HAP-1 (cell line): ENCODE data around the gene ELANE.

Experiments
- DNase-seq, 2 experiments: peaks; one replicate each; pipeline ENCODE4 v3.0.0-alpha.2; 2016 to 2020; ENCODE audit warnings: low spot score in 2 of 2
- H3K27me3 ChIP-seq: fragments of 250-450 bp; sonication (Bioruptor Pico); 2 replicates; pipeline ENCODE4 v1.5.1; 2020; ENCODE audit warnings: low read depth, mild to moderate bottlenecking, moderate library complexity
- H3K36me3 ChIP-seq: fragments of 250-450 bp; sonication (Bioruptor Pico); replicated peaks from 2 replicates; pipeline ENCODE4 v1.5.1; 2020; ENCODE audit warnings: mild to moderate bottlenecking
- H3K4me1 ChIP-seq: fragments of 250-450 bp; sonication (Bioruptor Pico); 2 replicates; pipeline ENCODE4 v1.5.1; 2020; ENCODE audit warnings: mild to moderate bottlenecking
- H3K4me3 ChIP-seq: fragments of 250-450 bp; sonication (Bioruptor Pico); 2 replicates; pipeline ENCODE4 v1.5.1; 2020; ENCODE audit warnings: mild to moderate bottlenecking, moderate library complexity
- H3K9me3 ChIP-seq: fragments of 250-450 bp; sonication (Bioruptor Pico); 2 replicates; pipeline ENCODE4 v1.5.1; 2020; ENCODE audit warnings: mild to moderate bottlenecking, moderate library complexity
- in situ Hi-C: fragments of 300-500 bp; cut with MboI; formaldehyde crosslinking; loops from 3 replicates; pipeline ENCODE4 v1.14.3; 2020; ENCODE audit warnings: low sequenced_read_pairs, inconsistent platforms, mixed read lengths

ELANE gene

DNA sequence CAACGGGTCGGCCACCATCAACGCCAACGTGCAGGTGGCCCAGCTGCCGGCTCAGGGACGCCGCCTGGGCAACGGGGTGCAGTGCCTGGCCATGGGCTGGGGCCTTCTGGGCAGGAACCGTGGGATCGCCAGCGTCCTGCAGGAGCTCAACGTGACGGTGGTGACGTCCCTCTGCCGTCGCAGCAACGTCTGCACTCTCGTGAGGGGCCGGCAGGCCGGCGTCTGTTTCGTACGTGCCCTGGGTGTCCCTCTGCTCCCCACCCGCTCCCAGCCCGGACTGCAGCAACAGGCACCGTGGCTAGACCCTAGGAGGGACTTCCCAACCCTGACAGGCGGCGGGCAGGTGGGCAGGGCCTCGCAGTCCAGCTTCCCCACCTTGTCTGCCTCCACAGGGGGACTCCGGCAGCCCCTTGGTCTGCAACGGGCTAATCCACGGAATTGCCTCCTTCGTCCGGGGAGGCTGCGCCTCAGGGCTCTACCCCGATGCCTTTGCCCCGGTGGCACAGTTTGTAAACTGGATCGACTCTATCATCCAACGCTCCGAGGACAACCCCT is 3.5 kb downstream of the ELANE start:
- H3K9me3 ChIP-seq, result no peaks in the 10 kb centered on the region
- no peaks in the 10 kb centered on the region for H3K27me3 ChIP-seq
- in situ Hi-C loops, result no loop called here
- H3K4me3 ChIP-seq, result no peak overlapping the region
- H3K36me3 ChIP-seq, result no peaks in the 10 kb centered on the region
- peaks cover 10% of the 10 kb centered on the region for H3K4me1 ChIP-seq
- DNase-seq, result no peak

DNA sequence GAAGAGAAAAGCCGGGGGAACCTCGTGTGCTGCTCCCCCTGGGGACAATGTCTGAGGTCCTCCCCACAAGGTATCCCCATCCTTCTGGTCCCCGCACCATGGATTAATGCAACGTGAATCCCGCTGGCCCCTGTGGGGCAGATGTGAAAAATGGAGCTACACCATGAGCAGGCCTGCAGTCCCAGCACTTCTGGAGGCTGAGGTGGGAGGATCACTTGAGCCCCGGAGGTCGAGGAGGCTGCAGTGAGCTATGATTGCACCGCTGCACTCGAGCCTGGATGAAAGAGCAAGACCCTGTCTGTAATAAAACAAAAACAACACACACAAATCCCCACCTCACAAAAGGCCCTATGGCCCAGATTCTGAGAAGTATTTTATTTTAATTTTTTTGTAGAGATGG is 6.2 kb downstream of the ELANE start:
- no peak for DNase-seq
- H3K4me1 ChIP-seq, result peaks cover 12% of the 10 kb centered on the region
- in situ Hi-C loops, result no loop called here
- H3K36me3 ChIP-seq, result peaks cover 4% of the 10 kb centered on the region; the same call in 1 of the 2 replicates
- H3K9me3 ChIP-seq, result no peaks in the 10 kb centered on the region
- no peaks in the 10 kb centered on the region for H3K27me3 ChIP-seq
- no peak overlapping the region for H3K4me3 ChIP-seq

DNA sequence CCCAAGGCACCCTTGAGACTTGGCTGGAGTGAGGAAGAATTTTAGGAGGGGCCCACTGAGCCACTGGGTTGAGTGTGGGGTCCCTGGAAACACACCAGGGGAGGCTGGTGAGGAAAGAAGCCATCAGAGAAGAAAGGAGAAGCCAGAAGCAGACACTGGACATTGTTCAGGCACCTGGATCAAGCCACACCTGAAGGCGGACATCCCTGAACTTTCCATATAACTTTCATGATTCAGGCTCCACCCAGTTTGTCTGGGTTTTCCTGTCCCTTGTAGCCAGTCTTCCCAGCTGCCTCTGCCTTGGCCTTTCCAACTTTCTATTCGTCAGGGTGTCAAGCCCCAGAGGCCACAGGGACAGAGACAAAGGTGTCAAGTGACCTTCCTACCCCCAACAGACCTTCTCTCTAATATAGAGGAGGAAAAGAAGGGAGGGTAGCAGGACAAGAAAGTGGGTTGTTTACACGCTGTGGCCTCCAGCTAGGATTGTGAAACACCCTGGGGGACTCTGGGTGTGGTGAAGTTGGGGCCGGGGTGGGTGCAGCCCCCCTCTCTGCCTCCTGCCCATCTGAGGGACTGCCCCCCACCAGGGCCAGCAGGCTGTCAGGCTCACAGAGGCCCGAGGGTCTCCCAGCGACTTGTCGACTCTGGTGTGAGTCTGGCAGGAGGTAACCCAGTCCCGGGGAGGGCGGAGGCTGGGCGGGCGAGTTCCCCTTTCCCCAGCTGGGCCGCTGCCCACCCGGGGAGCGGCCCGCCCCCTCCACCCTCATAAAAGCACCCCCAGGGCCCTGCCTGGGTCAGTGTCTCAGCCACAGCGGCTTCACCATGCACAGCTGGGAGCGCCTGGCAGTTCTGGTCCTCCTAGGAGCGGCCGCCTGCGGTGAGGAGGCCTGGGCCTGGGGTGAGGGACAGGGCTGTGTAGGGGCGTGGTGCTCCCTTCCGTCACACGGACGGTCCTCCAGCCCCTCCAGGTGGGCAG is 7.1 kb downstream of the ELANE start, which contains the start of gene CFD:
CFD (plus strand) TSS at position 797 of the 976 bp plus-strand sequence; CDS start at position 823, 26 bp downstream.
- no peaks in the 10 kb centered on the region for H3K9me3 ChIP-seq
- peaks cover 4% of the 10 kb centered on the region; the same call in 1 of the 2 replicates for H3K36me3 ChIP-seq
- H3K4me3 ChIP-seq, result peak within 1 kb of the TSS; percentile 49
- no peak for DNase-seq
- in situ Hi-C loops, result no loop called here
- no peaks in the 10 kb centered on the region for H3K27me3 ChIP-seq
- peaks cover 12% of the 10 kb centered on the region for H3K4me1 ChIP-seq

DNA sequence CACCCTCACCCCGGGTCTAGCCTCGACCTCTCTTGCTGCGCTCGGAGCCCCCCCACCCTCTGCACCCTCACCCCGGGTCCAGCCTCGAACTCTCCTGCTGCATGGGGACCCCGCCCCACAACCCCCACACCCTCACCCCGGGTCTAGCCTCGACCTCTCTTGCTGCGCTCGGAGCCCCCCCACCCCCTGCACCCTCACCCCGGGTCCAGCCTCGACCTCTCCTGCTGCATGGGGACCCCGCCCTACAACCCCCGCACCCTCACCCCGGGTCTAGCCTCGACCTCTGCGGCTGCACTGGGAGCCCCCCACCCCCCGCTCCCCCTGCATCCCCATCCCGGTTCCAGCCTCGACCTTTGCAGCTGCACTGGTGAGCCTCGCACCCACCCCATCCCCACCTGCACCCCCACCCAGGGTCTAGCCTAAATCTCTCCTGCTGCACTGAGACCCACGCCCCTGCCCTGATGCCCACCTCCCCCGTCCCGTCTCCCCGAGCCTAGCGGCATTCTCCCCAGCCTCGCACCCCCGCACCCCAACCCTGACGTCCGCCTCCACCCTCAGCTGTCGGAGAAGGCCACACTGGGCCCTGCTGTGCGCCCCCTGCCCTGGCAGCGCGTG is 9.1 kb downstream of the ELANE start:
- peaks cover 11% of the 10 kb centered on the region; the same call in 1 of the 2 replicates for H3K36me3 ChIP-seq
- H3K9me3 ChIP-seq, result no peaks in the 10 kb centered on the region
- in situ Hi-C loops, result no loop called here
- peaks cover 12% of the 10 kb centered on the region for H3K4me1 ChIP-seq
- DNase-seq, result no peak
- no peaks in the 10 kb centered on the region for H3K27me3 ChIP-seq
- H3K4me3 ChIP-seq, result peak overlapping the region; percentile 49

DNA sequence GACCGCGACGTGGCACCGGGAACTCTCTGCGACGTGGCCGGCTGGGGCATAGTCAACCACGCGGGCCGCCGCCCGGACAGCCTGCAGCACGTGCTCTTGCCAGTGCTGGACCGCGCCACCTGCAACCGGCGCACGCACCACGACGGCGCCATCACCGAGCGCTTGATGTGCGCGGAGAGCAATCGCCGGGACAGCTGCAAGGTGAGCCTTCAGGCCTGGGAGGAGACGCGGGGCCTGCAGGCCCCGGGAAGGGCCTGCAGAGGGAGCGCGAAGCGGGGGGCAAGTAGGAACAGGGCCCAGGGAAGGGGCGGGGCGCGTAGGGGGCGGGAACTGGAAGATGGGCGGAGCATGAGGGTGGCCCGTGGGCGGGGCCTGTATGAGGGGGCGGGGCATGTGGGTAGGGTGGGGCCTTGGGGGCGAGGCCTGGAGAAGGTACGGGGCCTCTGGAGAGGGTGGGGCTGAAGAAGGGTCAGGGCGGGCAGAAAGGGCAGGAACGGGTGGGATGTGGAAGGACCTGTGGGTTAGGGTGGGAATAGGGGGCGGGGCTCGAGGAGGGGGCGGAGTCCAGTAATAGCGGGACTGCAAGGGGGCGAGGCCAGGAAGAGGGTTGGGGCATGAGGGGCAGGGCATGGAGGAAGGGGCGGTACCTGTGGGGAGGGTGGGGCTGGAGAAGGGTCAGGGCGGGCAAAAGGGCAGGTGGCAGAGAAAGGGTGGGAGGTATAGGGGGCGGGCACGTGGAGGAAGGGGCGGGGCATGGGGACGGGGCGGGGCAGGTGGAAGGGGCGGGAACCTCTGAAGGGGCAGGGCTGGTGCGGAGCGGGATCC is 9.9 kb downstream of the ELANE start:
- Histone ChIP-seq H3K4me1 (peaks cover 12% of the 10 kb centered on the region), H3K9me3 (no peaks in the 10 kb centered on the region), H3K36me3 (peaks cover 11% of the 10 kb centered on the region; the same call in 1 of the 2 replicates), H3K27me3 (no peaks in the 10 kb centered on the region), H3K4me3 (peak overlapping the region; percentile 10; the same call in 1 of the 2 replicates)
- in situ Hi-C loops, result no loop called here
- peak; percentile 56 to 92 for DNase-seq

DNA sequence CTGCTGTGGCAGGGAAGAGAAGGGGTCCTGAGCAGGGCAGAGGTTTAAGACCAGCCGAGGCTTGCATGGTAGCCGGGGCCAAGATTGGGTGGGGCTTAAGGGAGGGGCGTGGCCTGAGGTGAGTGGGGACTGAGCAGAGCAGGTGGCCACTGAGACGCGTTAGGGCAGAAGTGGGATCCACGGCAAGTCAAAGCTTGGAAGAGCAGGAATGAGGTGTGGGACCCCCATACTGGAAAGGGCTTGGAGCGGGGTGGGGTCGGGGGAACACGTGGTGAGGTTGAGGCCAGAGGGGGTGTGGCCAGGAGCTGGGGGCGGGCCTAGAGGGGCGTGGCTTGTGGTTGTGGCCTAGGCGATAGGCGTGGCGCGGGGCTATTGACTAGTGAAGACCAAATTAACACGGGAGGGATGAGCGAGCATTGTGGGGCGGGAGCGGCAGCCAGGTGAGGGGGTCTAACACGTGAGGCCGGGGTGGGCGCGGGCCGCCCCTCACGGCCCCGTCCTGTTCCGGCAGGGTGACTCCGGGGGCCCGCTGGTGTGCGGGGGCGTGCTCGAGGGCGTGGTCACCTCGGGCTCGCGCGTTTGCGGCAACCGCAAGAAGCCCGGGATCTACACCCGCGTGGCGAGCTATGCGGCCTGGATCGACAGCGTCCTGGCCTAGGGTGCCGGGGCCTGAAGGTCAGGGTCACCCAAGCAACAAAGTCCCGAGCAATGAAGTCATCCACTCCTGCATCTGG is 10.6 kb downstream of the ELANE start:
- DNase-seq, result peak in 1 of 2 experiments; percentile 75
- Histone ChIP-seq H3K9me3 (no peaks in the 10 kb centered on the region), H3K4me3 (no peak overlapping the region), H3K36me3 (peaks cover 16% of the 10 kb centered on the region), H3K27me3 (no peaks in the 10 kb centered on the region), H3K4me1 (peaks cover 12% of the 10 kb centered on the region)
- in situ Hi-C loops, result no loop called here

DNA sequence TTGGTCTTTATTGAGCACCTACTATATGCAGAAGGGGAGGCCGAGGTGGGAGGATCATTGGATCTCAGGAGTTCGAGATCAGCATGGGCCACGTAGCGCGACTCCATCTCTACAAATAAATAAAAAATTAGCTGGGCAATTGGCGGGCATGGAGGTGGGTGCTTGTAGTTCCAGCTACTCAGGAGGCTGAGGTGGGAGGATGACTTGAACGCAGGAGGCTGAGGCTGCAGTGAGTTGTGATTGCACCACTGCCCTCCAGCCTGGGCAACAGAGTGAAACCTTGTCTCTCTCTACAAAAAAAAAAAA is 11.2 kb downstream of the ELANE start:
- in situ Hi-C loops, result no loop called here
- no peaks in the 10 kb centered on the region for H3K27me3 ChIP-seq
- H3K4me3 ChIP-seq, result no peak overlapping the region
- H3K4me1 ChIP-seq, result peaks cover 12% of the 10 kb centered on the region
- DNase-seq, result no peak
- H3K9me3 ChIP-seq, result no peaks in the 10 kb centered on the region
- H3K36me3 ChIP-seq, result peaks cover 21% of the 10 kb centered on the region

DNA sequence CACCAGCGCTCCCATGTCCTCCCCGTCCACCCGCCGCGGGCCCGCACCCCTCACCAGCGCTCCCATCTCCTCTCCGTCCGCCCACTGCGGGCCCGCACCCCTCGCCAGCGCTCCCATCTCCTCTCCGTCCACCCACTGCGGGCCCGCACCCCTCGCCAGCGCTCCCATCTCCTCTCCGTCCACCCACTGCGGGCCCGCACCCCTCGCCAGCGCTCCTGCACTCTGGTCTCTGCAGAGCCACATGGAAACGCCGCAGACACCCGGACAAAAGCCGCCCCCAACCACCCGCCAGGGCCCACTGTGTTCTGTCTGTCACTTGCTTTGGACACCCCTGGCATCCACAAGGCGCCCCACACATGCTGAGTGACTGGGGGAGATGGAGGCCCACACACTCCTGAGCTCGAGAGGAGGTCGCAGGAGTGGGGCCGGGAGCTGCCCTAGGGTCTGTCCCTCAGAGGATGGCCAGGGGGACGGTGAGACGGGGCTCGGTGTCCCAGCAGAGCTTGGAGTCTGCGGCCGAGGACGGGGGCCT is 14.7 kb downstream of the ELANE start:
- H3K4me1 ChIP-seq, result peaks cover under 1% of the 10 kb centered on the region
- H3K27me3 ChIP-seq, result no peaks in the 10 kb centered on the region
- H3K9me3 ChIP-seq, result no peaks in the 10 kb centered on the region
- no peak for DNase-seq
- in situ Hi-C loops, result no loop called here
- no peak overlapping the region for H3K4me3 ChIP-seq
- H3K36me3 ChIP-seq, result peaks cover 45% of the 10 kb centered on the region

DNA sequence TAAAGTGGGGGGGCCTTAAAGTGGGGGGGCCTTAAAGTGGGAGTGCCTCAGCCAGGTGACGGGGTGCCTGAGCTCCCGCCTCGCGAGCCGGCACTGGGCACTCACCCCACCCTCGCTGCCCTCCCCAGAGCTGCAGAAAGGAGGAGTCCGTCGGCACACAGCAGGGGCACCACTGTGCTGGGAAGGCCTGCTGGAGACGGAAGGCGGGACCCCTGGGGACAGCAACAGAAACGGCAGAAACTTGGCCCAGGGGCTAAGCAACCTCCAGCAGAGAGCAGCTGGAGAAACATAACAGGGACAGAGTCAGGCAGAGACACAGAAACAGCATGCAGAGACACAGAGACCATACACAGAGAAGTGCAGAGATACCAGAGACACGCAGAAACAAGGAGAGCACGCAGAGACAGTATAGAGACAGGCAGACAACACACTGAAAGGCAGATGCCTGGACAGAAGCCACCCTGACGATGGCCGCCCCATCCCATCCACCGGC is 15.2 kb downstream of the ELANE start:
- Histone ChIP-seq H3K27me3 (no peaks in the 10 kb centered on the region), H3K9me3 (no peaks in the 10 kb centered on the region), H3K36me3 (peaks cover 50% of the 10 kb centered on the region), H3K4me1 (peaks cover 5% of the 10 kb centered on the region), H3K4me3 (no peak overlapping the region)
- in situ Hi-C loops, result no loop called here
- no peak for DNase-seq

DNA sequence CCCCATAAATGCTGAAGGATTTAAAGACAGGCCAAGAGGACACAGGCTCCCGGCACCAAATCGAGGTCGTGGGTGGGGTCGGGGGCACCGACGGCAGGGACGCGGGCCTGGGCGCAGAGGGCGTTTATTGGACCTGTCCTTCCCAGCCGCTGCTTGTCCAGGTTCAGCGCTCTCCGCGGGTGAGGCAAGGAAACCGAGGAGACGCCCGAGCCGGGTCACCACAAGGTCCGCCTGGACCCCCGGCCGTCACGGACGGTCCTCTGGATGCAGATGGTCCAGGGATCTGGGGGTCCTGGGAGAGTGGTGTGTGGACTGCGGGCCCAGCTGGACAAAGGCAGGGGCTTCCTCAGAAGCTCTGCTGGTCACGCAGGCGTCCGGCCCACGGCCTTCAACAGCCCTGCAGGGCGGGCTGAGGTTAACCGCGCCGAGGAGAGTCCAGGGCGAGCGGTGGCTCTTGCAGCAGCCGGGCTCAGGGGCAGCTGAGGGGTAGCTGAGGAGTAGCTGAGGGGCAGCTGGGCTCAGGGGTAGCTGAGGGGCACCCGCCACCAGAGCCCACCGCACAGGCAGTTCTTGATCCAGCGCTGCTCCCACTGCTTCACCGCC is 15.9 kb downstream of the ELANE start:
- Histone ChIP-seq H3K27me3 (no peaks in the 10 kb centered on the region), H3K4me1 (peaks cover 8% of the 10 kb centered on the region), H3K4me3 (no peak overlapping the region), H3K36me3 (peaks cover 50% of the 10 kb centered on the region), H3K9me3 (no peaks in the 10 kb centered on the region)
- no peak for DNase-seq
- in situ Hi-C loops, result no loop called here

DNA sequence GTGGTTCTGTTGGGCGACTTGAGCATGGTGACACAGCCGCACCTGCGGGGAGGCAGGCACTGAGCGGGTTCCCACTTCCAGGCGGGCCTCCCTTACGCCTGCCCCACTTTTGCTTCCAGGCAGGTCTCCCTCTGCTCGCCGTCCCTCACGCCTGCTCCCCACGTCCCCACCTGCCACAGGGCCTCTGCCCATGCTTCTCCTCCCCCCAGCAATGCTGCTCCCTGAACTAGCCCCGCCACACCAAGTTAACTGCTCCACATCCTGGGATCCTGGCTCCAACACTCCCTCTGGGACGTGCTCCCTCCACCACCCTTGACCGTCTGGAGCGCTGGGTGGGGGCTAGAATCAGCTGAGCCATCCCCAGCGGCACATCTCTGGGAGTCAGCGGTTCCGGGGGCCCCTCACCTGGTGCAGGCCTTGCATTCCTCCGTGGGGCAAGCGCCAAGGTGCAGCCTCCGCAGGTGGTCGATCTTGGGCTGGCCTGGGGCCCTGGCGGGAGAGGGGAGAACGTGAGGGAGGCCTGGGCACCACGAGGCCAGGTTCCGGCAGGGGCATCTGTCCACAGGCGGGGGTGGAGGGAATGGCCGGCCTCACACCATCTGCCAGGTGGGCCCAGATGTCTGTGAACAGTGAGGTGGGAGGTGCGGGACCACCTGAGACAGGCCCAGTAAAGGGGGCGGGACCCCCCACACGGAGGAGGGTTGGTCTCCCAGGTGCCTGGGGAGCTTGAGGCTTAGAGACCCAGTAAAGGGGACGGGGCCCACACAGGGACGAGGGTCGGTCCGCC is 16.5 kb downstream of the ELANE start:
- in situ Hi-C loops, result no loop called here
- Histone ChIP-seq H3K4me1 (peaks cover 8% of the 10 kb centered on the region), H3K36me3 (peaks cover 50% of the 10 kb centered on the region), H3K9me3 (no peaks in the 10 kb centered on the region), H3K4me3 (no peak overlapping the region), H3K27me3 (no peaks in the 10 kb centered on the region)
- no peak for DNase-seq
